GM21529 (cell line): Measurements from ENCODE around the gene ADPRS.

Experiments
- ATAC-seq: cut with Tn5 transposase; IDR thresholded peaks from one replicate; pipeline ENCODE4 v1.9.1; 2021; ENCODE audit not compliant: unreplicated experiment

Gene ADPRS

DNA sequence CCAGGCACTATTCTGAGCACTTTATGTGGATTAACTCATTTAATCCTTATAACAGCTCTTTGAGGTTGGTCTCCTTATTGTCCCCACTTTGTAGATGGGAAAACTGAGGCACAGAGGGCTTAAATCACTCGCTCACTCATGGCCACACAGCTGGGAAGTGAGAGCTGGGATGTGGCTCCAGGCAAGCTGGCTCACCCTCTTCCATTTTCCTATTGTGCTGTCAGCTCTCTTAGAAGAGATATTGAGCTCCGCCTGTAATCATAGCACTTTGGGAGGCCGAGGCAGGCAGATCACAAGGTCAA is 40.2 kb downstream of the ADPRS start:
- no peak for ATAC-seq

DNA sequence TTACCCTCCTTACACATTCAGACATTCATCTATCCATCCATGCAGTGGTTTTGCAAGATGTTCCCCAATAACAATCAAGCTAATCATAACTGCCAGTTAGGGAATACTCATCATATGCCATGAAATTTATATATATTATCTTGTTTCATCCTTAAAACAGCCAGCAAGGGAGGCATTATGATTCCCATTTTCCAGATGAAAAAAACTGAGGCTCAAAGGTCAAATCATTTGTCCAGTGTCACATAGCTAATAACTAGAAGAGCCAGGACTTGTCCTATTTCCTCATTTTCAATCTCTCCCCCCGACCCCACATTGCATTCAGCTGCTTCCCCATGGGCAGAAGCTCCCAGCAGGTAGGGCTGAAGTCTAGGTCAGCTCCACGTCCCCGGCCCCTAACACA is 43.3 kb downstream of the ADPRS start:
- ATAC-seq: no peak

DNA sequence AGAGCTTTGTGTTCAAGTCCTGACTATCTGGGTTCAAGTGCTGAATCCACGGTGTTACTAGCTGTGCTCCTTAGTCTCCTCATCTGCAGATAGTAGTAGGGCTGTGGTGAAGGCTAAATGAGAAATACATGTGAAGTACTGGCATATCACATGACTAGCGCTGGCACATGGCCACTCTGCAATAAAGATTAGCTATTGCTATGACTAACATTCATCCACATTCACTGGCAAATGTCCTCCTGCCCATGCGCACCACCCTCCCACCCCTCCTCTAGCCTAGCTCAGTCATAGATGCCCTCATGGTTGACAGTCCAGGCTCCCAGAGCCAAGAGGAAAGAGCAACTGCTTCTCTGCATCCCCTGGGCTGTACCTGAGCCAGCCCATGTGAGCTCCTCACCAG is 44.8 kb downstream of the ADPRS start:
- ATAC-seq: no peak

DNA sequence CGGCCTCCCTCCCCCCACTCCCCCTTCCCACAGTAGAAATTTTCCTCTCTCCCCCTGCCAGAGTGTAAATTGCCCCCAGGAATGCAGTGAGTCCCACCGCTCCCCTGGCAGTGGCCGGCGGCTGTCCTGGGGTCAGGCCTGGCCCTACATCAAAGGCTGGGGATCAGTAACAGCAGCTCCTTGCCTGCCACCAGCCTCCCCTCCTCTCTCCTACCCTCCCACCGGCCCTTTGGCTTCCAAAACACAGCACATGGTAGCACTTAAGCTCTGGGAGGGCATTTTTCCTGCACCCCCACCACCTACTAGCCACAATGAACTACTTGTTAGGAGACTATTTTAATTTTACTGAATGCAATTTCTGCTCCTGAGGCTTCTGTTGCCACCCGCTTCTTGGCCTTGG is 45.3 kb downstream of the ADPRS start:
- no peak for ATAC-seq

DNA sequence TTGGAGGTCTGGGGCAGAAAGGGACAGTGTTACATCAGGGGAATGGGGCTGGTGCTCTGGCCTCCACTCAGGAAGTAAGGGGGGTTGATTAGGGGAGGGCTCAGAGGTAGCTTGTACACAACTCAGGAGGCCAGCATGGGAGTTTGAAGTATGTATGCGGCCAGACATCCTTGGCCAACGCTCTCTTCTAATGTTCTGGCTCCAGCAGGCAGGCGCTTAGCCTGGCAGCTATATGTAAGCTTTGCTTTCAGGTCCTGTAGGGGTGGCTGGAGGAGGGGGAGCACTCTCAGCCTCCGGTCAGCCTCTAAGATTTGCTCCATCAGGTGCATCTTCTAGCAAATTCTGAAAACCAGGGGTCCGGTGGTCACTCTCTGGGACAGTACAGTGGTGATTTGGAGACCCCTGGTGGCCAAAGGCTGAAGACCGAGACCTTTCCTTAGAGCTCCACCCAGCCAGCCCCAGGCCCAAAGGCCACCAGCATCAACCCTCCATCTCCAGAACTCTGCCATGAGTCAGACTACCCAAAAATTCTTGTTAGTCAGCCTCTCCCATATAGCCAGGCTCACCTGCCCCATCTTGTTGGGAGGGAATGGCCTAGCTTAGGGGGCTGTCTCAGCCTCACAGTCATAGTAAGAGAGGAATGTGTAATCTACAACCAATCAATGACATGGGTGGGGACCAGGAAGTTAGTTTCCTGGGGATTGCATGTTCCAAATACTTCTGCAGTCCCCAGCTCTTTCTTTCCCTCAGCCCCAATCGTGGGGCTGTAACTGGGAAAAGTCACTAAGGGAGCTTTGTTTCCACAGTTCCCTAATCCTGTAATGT is 46.0 kb downstream of the ADPRS start:
- no peak for ATAC-seq

DNA sequence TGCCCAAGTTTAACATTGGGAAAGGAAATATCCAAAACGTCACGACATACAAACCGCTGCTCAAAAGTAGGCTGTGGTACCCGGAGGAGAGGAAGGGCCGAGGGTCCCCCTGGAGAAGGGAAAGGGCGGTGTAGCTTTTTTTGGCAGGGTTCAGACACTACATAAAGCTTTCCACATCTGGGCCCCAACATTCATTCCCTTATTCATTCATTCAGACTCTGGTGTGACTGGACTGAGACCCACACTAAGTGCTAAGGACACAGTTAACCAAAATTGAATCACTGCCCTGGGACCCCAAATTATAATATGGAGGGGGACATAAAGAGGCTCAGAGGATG is 46.6 kb downstream of the ADPRS start:
- ATAC-seq: no peak

DNA sequence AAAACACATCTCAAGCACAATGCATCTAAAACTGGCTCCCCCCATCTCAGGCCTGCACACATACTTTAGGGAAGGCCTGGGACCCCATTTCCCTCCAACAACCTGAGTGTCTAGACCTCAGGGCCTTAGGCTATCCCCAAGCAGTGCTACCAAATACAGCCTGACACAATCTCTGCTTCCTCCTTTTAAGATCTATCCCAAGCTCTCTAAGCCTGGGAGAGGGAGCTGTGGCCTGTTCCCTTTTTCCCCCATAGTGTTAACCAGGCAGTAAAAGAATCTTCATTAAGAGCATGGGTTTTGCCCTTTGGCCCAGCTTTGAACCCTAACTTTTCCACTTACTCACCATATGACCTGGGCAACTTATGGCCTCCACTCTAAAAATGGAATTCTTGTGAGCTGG is 47.1 kb downstream of the ADPRS start:
- no peak for ATAC-seq

DNA sequence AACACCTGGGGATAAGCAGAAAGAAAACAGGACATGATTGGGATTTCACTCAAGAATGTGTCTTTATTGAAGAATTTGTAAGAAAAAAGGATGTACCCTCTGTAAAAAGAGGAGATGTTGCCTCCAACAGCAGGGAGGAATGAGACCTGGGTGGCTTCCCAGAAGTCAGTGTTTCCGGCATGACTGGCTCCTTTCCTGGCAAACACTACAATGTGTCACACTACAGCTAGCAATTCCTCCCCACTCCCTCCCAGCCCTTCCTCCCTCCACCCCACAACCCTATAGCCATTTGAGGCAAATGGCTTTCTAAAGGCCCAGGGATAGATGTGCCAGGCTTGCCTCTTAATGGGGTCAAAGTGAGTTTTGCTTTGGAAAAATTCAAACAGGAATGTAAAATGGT is 47.8 kb downstream of the ADPRS start:
- ATAC-seq: no peak

DNA sequence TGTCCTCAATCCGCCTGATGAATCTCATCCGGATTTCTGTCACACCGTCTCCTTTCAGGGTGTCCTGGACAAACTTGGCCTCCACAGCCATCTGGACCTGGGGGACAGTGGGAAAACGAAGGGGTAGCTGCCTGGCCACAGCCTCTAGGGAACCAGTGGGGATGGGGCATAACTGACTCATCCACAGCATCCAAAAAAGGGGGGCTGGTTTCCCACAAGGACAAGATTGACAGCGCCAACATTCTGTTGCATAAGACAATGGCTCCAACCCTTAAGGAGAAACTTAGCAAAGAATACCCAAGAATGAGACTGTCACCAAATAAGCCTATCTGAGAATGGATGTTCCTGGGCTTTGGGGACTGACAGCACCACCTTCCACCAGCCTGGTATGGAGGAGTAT is 48.5 kb downstream of the ADPRS start:
- no peak for ATAC-seq

DNA sequence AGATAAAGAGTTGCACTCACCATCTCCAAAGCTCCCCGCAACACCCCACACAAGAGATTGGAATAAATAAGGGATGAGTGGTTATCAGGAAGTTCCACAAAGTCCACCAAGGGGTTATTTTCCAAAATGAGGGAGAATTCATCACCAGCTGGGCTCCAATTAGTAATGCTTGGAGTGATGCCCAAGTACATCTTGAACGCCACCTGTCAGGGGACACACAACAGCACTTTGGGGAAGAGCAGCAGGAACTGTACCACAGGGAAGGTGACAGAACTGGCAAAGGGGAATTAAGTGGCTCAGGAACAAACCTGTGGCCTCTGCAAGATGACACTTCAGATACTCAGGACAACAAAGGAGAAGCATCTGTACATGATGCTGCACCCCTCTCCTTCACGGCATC is 49.1 kb downstream of the ADPRS start:
- no peak for ATAC-seq

DNA sequence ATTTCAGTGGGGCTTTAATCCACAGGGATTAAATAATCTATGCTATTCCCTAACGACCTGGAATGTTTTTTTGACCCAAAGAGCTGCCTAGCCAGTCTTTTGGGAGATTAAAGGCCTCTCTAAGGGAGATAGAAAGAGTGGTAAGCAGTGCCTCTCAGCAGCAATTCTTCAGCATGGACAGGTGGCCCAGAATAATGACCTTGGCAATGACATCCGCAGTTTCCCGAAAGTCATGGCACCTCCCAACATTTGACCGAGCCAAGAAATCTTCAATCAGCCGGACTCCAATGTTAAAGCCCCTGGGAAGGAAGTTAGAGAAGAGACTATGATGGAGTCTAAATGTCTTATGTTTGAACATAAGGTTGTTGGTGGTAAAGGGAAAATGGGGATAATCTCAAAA is 50.8 kb downstream of the ADPRS start:
- no peak for ATAC-seq

DNA sequence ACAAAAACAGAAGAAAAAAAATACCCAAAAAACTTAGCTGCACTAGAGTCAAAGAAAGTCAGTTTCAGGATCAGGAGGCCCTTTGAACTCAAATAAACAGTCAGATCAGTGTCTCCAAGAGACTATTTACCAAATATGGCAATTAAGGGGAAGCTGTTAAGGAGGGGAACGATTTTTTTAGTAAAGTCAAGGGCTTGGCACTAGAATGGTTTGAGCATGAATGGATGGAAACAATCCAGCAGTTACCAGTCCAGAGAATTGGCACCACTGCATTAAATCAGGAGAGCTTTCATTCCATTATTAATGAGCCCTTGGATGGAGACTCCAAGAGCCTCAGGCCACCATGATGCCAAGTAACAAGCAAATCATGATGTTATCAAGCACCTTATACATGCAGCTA is 53.4 kb downstream of the ADPRS start:
- ATAC-seq: no peak

DNA sequence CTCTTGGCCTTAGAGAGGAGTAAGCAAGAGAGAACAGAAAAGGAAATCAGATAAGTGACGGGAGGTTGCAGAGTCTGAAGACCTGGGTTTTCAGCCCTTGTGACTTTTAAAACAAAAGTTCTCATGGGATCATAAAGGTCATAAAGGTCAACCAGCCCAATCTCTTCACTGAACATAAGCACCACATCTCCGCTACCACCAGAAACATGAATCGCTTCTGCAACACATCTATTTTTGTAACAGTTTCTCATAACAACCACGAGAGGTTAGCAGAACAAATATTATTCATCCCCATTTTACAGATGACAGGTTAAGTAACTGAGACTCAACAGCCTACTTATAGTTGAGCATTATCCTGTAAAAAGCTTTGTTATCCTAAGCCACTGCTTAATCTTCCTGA is 54.7 kb downstream of the ADPRS start:
- ATAC-seq: no peak
